Measurements from ENCODE around the gene UHRF1.
"Not testable (repeated sequence)": the region's sequence is repeated elsewhere in the genome, so short reads cannot be mapped to it uniquely, and the experiment has no call there.

UHRF1 gene

DNA sequence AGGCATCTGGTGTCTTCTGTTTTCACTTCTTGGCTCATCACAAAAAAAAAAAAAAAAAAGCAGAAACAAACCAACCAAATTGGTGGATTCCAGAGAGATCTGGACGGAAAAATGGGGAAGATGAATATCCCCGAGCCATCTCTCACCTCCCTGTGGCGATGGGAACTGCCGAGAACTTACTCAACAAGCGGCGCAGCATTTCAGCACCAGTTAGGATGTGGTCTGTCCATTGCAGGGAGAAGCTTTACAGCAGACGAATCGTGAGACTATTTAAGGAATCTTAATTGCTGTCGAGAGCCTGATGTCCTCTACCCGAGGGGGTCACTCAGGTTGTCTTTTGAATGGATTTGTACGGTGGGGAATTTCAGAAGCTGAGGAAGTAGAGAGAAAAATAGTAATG, 42.4 kb downstream of the UHRF1 start:
- Histone ChIP-seq H3K4me1 (ENCODE audit: insufficient read depth, insufficient read length) (no peaks in the 10 kb centered on the region), H3K36me3 (ENCODE audit: insufficient read depth, insufficient read length, low read length) (peaks cover 91% of the 10 kb centered on the region), H3K9me3 (ENCODE audit: insufficient read depth, low read length) (no peaks in the 10 kb centered on the region), H3K9ac (ENCODE audit: insufficient read length, low read depth) (no peak overlapping the region), H3K4me3 (ENCODE audit: insufficient read length, low read depth) (no peak overlapping the region), H3K27me3 (ENCODE audit: insufficient read depth, insufficient read length) (no peaks in the 10 kb centered on the region)
- TF ChIP-seq YY1 (IDR thresholded peaks at IDR 0.05; ENCODE audit: insufficient read depth, insufficient read length) (no peak), ZNF274 (IDR thresholded peaks at IDR 0.05; ENCODE audit: low read depth, low read length) (no peak), SUZ12 (IDR thresholded peaks at IDR 0.05; ENCODE audit: extremely low read depth, insufficient read depth, insufficient read length) (no peak)
- no peak for DNase-seq (ENCODE audit: low read depth, low spot score)

- Histone ChIP-seq H3K9ac (ENCODE audit: insufficient read length, low read depth) (no peak overlapping the region), H3K9me3 (ENCODE audit: insufficient read depth, low read length) (no peaks in the 10 kb centered on the region), H3K27me3 (ENCODE audit: insufficient read depth, insufficient read length) (no peaks in the 10 kb centered on the region), H3K36me3 (ENCODE audit: insufficient read depth, insufficient read length, low read length) (peaks cover 88% of the 10 kb centered on the region), H3K4me1 (ENCODE audit: insufficient read depth, insufficient read length) (no peaks in the 10 kb centered on the region), H3K4me3 (ENCODE audit: insufficient read length, low read depth) (no peak overlapping the region)
- TF ChIP-seq SUZ12 (IDR thresholded peaks at IDR 0.05; ENCODE audit: extremely low read depth, insufficient read depth, insufficient read length), result no peak
- no peak for TF ChIP-seq ZNF274 (IDR thresholded peaks at IDR 0.05; ENCODE audit: low read depth, low read length)
- TF ChIP-seq YY1 (IDR thresholded peaks at IDR 0.05; ENCODE audit: insufficient read depth, insufficient read length), result no peak
- DNase-seq (ENCODE audit: low read depth, low spot score), result no peak
Measured at GRCh38 chr19:4952945-4953344, 43.6 kb downstream of the UHRF1 start.

GRCh38 chr19:4954320-4955149, 45.2 kb downstream of the UHRF1 start:
- H3K4me1 ChIP-seq (ENCODE audit: insufficient read depth, insufficient read length); H3K9ac ChIP-seq (ENCODE audit: insufficient read length, low read depth); H3K4me3 ChIP-seq (ENCODE audit: insufficient read length, low read depth); DNase-seq (ENCODE audit: low read depth, low spot score); H3K27me3 ChIP-seq (ENCODE audit: insufficient read depth, insufficient read length); H3K9me3 ChIP-seq (ENCODE audit: insufficient read depth, low read length): not testable (repeated sequence)
- H3K36me3 ChIP-seq (ENCODE audit: insufficient read depth, insufficient read length, low read length), result peaks cover 89% of the 10 kb centered on the region

DNA sequence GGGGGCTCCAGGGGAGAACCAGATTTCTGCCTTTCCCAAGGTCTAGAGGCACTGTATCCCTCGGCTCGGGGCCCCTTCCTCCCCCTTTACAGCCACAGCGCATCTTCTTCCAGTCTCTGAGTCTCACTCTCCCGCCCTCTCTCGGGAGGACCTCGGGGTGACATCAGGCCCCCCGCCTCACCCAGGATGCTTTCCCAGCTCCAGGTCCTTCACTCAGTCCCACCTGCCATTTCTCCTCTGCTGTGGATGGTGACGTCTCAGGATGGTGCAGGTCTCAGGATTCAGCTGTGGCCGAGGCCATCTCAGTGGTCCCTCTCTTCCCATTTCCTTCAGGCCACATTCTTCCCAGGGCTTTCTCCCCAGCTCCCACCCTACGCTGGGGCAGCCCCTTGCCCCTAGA, 46.0 kb downstream of the UHRF1 start:
- Histone ChIP-seq H3K36me3 (ENCODE audit: insufficient read depth, insufficient read length, low read length) (peaks cover 90% of the 10 kb centered on the region), H3K4me1 (ENCODE audit: insufficient read depth, insufficient read length) (no peaks in the 10 kb centered on the region)
- no peak for TF ChIP-seq YY1 (IDR thresholded peaks at IDR 0.05; ENCODE audit: insufficient read depth, insufficient read length)

GRCh38 chr19:4957981-4958380, 48.7 kb downstream of the UHRF1 start:
- H3K4me1 ChIP-seq (ENCODE audit: insufficient read depth, insufficient read length), result no peaks in the 10 kb centered on the region
- no peak overlapping the region for H3K9ac ChIP-seq (ENCODE audit: insufficient read length, low read depth)
- no peak overlapping the region for H3K4me3 ChIP-seq (ENCODE audit: insufficient read length, low read depth)
- no peaks in the 10 kb centered on the region for H3K9me3 ChIP-seq (ENCODE audit: insufficient read depth, low read length)
- TF ChIP-seq ZNF274 (IDR thresholded peaks at IDR 0.05; ENCODE audit: low read depth, low read length) (no peak), YY1 (IDR thresholded peaks at IDR 0.05; ENCODE audit: insufficient read depth, insufficient read length) (no peak), SUZ12 (IDR thresholded peaks at IDR 0.05; ENCODE audit: extremely low read depth, insufficient read depth, insufficient read length) (no peak)
- no peaks in the 10 kb centered on the region for H3K27me3 ChIP-seq (ENCODE audit: insufficient read depth, insufficient read length)
- DNase-seq (ENCODE audit: low read depth, low spot score), result no peak
- H3K36me3 ChIP-seq (ENCODE audit: insufficient read depth, insufficient read length, low read length), result peaks cover 81% of the 10 kb centered on the region

More for the DNA sequence above, 46.0 kb downstream of the UHRF1 start:
- H3K9me3 ChIP-seq (ENCODE audit: insufficient read depth, low read length), result no peaks in the 10 kb centered on the region
- no peak overlapping the region for H3K9ac ChIP-seq (ENCODE audit: insufficient read length, low read depth)
- DNase-seq (ENCODE audit: low read depth, low spot score), result no peak
- no peaks in the 10 kb centered on the region for H3K27me3 ChIP-seq (ENCODE audit: insufficient read depth, insufficient read length)
- H3K4me3 ChIP-seq (ENCODE audit: insufficient read length, low read depth), result no peak overlapping the region

- no peak for TF ChIP-seq YY1 (IDR thresholded peaks at IDR 0.05; ENCODE audit: insufficient read depth, insufficient read length)
- no peak for TF ChIP-seq SUZ12 (IDR thresholded peaks at IDR 0.05; ENCODE audit: extremely low read depth, insufficient read depth, insufficient read length)
- TF ChIP-seq ZNF274 (IDR thresholded peaks at IDR 0.05; ENCODE audit: low read depth, low read length), result no peak
- Histone ChIP-seq H3K9me3 (ENCODE audit: insufficient read depth, low read length) (no peaks in the 10 kb centered on the region), H3K36me3 (ENCODE audit: insufficient read depth, insufficient read length, low read length) (peaks cover 54% of the 10 kb centered on the region), H3K4me3 (ENCODE audit: insufficient read length, low read depth) (no peak overlapping the region), H3K4me1 (ENCODE audit: insufficient read depth, insufficient read length) (no peaks in the 10 kb centered on the region), H3K9ac (ENCODE audit: insufficient read length, low read depth) (no peak overlapping the region), H3K27me3 (ENCODE audit: insufficient read depth, insufficient read length) (no peaks in the 10 kb centered on the region)
- DNase-seq (ENCODE audit: low read depth, low spot score), result no peak
Measured at GRCh38 chr19:4962085-4962619, 52.9 kb downstream of the UHRF1 start.

DNA sequence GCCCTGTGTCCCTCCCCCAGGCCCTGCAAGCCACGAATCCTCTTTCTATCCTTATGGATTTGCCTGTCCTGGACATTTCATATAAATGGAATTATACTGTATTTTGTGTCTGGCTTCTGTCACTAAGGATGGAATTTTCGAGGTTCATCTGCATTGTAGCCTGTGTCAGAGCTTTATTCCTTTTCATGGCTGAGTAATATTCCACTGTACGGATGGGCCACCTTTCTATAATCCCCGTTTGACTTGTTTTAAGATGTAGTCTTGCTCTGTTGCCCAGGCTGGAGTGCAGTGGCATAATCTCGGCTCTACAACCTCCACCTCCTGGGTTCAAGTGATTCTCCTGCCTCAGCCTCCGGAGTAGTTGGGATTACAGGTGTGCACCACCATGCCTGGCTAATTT, 55.8 kb downstream of the UHRF1 start:
- TF ChIP-seq ZNF274 (IDR thresholded peaks at IDR 0.05; ENCODE audit: low read depth, low read length), result no peak
- TF ChIP-seq SUZ12 (IDR thresholded peaks at IDR 0.05; ENCODE audit: extremely low read depth, insufficient read depth, insufficient read length), result no peak
- Histone ChIP-seq H3K4me3 (ENCODE audit: insufficient read length, low read depth) (no peak overlapping the region), H3K4me1 (ENCODE audit: insufficient read depth, insufficient read length) (peaks cover under 1% of the 10 kb centered on the region), H3K9ac (ENCODE audit: insufficient read length, low read depth) (no peak overlapping the region), H3K27me3 (ENCODE audit: insufficient read depth, insufficient read length) (peaks cover 5% of the 10 kb centered on the region), H3K9me3 (ENCODE audit: insufficient read depth, low read length) (no peaks in the 10 kb centered on the region), H3K36me3 (ENCODE audit: insufficient read depth, insufficient read length, low read length) (peaks cover 29% of the 10 kb centered on the region)
- DNase-seq (ENCODE audit: low read depth, low spot score), result no peak
